Measurements from ENCODE around the gene TOMM40L.
"Not testable (repeated sequence)": the region's sequence is repeated elsewhere in the genome, so short reads cannot be mapped to it uniquely, and the experiment has no call there.

Gene TOMM40L

DNA sequence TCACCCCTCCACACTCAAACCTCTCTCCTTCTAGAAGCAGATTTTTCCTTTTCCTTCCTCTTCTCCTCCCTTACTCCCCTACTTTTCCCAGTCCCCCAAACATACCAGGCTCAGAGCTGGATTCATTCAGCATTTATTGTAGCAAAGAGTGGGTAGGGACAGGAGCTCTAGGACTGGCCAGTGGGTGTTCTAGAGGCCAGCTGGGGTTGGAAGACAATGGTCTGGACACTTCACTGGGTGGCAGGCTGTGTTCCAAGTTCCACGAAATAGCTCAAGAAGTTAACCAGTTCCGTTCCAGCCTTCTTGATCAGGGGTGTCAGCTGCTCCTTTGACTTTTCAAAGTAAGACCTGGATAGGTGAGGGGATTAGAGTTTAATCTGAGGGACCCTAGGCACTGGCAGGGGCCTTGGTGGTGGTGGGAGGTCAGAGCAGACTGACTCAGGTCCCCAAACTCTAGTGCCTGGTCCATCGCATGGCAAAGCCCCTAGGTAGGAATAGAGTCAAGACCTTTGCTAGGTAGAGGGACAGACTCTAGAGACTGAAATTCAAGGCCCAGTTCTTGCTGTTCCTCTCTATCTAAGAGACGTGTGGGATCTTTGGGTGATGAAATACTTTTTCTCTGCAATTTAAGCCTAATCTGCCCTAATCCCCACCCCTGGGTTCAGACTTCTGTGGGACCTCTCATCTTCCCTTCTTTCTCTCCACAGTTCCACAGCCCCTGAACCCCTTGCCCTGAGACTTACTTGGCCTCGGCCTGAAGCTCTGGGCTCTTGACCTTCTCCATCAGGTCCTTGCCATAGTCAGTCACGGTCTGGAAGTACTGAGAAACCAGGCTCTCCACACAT, 3.5 kb upstream of the TOMM40L start:
- no peak for DNase-seq (ENCODE audit: low read depth)

DNA sequence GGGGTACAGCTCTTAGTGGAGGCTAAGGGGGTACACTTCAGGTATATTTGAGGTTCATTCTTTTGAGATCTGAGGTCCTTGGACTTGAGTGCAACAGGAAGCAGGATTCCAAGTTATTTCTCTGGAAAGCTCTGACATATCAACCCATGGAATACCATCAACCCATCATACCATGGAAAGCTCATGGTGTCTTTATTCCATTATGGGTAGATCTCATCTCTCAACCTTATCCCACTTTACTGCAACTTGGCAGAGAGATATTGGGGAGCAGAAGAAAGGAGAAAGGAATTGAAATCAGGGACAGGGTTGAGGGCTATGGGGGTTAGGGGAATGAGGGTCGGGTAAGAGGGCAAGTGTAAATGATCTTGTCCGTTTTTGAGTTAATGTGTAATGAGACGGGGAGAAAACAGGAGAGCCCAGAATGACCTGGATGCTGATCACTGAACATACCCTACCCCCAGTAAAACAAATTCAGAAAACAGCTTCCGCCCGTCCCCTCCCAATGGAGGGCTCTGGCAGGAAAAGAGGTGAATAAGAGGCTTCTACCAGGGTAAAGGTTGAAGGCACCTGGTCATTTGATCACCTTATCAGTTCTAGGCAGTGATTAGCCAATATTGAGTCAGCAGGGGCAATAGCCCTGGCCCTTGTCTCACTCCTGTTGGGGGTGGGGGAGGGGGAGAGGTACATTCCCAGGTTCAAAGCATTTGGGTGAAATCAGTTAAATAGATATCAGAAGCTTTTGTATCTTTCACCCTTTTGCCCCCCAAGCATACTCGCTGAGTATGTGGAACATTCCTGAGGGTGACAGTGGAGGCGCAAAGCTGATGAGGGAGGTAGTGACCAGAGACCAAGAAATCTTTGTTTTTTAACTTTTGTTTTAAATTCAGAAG, 1.8 kb upstream of the TOMM40L start:
- no peak for DNase-seq (ENCODE audit: low read depth)

DNA sequence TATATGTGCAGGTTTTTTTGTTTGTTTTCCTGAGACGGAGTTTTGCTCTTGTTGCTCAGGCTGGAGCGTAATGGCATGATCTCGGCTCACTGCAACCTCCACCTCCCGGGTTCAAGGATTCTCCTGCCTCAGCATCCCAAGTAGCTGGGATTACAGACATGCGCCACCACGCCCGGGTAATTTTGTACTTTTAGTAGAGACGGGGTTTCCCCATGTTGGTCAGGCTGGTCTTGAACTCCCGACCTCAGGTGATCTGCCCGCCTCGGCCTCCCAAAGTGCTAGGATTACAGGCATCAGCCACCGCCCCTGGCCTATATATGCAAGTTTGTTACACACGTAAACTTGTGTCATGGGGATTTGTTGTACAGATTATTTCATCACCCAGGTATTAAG, 1.2 kb upstream of the TOMM40L start:
- DNase-seq (ENCODE audit: low read depth), result not testable (repeated sequence)

DNA sequence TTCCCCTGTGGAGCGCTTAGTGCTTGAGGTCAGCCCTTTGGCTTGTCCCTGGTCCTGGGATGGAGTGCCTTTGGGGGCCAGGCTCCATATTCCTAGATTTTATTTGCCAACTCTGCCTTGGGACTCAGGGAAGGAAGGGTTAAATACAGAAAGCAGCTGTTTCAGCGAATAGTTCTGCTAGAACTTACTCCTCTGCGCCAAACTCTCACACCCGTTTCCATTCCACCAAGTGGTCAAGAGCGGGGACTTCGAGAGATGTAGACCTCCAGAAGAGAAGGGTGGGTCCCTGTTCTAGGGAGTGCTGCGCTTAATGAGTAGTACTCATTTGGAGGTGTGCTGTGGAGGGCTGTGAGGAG, 704 bp upstream of the TOMM40L start:
- DNase-seq (ENCODE audit: low read depth), result no peak

DNA sequence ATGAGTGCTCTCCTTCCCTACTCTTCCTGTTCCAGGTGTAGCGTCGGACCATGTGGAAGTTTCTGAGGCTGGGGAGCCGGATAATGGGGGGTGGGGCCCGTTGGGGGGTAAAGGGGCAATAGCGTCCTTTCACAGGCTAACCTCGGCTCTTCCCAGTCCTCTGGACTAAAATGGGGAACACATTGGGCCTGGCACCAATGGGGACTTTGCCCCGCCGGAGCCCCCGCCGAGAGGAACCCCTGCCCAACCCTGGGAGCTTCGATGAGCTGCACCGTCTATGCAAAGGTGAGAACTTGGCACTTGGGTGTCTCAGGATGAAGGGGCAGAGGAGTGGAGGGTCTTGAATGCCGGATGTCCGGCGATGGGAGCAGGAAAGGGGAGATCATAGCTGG, 456 bp downstream of the TOMM40L start:
- no peak for DNase-seq (ENCODE audit: low read depth)

DNA sequence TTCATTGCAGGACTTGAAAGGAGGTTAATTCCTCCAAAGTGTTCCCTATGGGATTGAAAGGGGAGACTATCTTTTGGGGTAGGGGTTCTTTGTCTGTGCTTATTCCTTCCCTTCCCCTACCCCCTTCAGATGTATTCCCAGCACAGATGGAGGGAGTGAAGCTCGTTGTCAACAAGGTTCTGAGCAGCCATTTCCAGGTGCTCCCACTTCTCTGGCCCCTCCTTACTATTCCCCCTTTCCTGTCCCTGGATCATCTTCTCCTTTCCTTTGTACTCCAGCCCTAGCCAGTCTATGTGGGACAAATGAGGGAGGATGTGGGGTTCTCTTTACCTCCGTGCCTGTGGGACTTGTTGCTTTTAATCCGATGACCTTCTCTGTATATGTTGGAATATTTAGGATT, 899 bp downstream of the TOMM40L start:
- DNase-seq (ENCODE audit: low read depth), result no peak

DNA sequence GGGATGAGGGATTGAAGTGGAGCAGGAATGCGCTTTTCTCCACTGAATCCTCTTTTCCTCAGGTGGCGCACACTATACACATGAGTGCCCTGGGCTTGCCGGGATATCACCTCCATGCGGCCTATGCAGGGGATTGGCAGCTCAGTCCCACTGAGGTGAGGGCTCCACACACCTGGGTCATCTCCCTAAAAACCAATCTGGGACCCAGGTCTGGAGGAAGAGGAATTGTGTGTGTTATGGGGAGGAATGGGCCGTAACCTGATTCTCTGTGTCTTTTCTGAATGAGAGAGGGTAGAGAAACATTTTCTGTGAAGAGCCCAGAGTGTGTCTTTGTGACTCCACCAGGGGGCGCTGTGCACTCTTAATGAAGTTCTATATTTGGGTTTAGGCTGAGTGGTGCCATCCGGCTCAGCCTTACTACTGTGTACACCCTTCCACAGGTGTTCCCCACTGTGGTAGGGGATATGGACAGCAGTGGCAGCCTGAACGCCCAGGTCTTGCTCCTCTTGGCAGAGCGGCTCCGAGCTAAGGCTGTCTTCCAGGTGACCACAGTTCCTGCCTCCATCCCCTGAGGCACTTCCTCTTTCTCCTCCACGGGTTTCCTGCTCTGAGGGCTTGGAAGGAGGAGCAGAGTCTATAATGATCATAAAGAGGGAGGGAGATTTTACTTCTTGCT, 1.5 kb downstream of the TOMM40L start:
- DNase-seq (ENCODE audit: low read depth), result peak; percentile 48

DNA sequence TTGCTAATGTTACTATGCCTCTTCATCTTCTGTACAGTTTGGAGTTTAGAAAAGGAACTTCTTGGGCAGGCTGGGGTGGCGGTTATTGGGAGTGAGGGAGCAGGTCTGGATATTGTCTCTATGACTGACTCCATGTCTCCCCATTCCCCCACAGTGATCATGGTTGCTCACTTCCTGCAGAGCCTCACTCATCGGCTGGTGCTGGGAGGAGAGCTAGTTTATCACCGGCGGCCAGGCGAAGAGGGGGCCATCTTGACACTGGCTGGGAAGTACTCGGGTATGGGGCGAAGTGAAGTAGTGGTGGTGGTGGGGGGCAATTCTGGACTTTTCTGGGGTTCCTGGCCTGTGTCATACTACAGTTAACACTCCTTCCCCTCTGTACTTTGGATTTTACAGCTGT, 2.2 kb downstream of the TOMM40L start:
- no peak for DNase-seq (ENCODE audit: low read depth)

DNA sequence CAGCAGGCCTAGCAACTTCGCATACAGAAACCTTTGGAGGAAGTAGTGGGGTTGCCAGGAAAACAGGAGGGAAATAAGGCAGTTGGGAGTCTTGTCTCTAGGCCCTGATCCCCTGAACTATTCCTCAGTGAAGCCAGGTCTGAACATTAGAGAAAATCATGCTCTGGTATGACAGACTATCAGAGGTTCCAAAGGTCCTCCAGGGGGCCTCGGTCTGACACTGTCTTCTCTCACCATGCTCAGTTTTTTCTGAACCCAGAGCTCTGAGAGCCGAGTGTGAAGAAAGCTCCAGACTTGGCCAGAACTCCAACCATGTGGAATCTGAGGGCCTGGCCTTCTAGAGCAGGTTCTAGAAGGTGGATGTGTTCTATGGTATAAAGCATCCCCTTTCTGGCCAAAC, 4.0 kb downstream of the TOMM40L start:
- no peak for DNase-seq (ENCODE audit: low read depth)

DNA sequence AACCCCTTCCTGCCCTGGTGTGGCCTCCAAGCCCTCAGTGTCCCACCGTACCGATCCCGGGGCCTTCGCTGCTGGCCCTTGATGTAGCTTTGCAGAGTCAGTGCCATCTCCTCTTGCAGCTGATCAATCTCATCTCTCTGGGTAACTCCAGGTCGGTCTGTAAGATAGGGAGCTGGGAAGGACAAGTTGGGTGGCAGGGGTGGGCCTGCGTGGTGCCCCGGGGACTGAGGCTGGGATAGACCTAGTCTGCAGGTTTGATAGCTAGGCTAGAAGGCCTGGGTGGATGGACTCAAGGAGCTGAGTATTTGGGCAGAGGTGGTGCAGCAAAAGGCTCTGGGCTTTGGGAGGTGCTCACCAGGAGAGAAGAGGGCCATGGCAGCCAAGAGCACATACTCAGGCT, 4.9 kb downstream of the TOMM40L start:
- DNase-seq (ENCODE audit: low read depth), result no peak

DNA sequence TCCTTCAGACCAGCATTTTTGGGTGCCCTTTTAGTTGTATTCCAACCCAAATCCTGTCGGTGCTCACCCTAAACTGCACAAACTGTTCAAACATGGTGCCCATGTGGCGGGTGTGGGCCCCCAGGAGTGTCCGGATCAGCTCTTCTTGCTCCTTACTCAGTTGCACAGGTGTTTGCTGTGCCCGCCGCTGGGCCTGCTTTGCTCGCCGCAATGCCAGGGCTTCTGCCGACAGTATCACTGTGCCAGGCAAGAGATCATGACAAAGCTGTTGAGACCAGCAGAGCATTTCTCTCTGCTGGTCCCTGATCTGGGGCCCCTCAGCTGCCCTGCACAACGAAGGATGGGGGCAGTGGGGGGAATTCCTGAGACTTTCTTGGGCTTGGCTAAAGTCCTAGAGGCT, 7.2 kb downstream of the TOMM40L start:
- no peak for DNase-seq (ENCODE audit: low read depth)

DNA sequence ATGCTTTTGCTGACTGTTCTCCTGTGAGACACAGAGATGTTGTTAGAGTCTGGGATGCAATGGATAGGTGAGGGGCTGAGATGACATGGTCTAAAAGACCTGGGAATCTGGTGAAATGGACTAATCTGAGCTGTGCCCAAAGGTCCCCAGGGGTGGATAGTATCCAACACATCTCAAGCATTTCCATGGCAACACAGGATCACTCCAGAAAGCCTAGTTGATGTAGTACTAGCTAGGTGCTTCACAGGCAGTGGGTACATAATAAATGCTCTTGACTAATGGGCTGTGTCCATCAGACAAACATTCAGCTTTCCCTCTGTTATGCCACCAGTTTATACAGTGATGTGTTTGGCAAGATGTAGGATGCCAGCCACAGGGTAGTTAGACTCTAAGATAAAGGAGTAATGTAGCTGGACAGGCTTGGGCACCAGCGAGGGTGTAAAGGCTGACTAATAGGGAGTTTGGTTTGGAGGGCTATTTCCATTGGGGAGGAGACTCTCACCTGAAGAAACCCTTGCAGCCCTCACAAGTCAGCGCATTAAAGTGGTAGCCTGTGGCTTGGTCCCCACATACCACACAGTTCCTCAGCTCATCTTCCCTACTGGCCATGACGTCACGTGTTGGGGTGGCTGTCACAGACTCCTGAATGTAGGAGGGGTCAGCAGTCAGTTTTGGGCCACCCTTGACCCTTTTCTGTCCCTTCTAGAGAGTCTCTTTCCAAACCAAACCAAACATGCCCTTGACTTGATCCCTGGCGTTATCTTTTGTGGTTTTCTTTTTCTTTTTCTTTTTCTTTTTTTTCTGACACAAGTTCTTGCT, 10.3 kb downstream of the TOMM40L start:
- no peak for DNase-seq (ENCODE audit: low read depth)

DNA sequence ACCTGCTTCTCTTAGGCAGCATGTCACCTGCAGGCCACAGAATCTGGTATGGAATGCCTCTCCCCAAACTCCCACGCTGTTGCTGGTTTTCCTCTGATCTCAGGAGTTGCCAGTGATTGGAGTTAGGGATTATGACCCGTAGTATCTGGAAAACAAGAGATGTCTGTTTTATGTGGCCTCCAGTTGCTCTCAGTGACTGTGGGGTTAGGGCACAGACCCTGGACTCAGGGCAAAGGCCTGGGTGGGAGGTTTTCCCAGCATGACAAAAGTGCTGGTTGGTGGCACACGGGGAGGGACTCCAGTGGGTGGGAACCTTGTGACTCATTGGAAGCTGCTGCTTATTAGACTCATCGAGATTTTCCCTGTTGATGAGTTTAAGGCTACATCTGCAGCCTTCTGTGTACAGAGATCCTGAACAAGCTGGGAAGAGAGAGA, 12.2 kb downstream of the TOMM40L start, which contains the start of gene NR1I3:
Gene NR1I3 (minus strand): TSS at position 165 of the 435 bp plus-strand sequence. CDS start 1,638 bp downstream, outside the sequence.
- DNase-seq (ENCODE audit: low read depth), result no peak

DNA sequence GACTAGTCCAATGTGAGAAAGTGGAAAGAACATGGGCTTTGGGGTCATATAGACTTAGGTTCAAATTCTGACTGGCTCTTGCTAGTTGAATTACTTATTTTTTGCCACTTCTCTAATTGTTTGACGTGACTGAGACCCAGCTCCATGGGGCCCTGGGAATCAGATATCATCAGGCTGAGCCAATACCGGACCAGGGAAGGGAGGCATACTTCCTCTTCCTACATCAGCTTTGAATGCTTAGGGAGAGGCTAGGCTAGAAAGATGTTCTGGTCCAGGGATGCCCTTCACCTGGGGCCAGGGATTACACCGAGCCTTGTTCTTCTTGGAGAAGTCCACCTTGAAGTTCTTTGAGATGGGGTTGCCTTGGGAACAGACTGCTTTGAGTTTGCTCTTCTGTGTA, 15.8 kb downstream of the TOMM40L start:
- DNase-seq (ENCODE audit: low read depth), result no peak

DNA sequence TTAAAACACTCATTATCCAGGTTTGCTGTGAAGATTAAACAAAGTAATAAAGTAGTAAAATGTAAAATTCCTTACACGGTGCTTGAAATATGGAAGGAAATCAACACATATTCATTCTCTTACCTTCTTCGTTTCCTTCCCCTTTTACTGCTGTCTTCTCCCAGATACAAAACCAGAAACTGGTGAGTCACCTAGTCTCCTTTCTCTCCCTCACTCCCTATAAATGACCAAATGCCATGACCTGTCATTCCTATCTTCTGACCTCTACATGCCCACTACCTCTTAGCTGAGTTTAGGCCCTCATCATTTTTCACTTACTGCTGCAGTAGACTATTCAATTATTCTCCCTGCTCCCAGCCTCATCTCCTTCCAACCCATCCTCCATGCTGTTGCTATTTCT, 16.5 kb downstream of the TOMM40L start:
- no peak for DNase-seq (ENCODE audit: low read depth)

DNA sequence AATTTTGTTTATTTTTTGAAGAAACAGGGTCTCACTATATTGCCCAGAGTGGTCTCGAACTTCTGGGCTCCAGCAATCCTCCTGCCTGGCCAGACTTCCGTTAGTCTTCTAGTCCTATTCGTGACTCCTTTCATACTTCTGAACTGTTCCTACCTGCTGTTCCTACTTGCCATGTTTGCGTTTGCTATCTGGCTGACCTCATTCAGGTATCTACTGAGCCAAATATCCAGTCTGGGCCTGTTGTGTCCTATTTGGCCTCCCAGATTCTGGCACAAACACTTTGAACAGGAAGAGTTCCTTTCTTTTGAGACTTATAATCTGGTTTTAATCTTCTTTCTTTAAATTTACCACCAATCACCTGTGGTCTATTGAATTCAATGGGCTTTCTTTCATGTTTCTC, 19.0 kb downstream of the TOMM40L start:
- DNase-seq (ENCODE audit: low read depth), result no peak

DNA sequence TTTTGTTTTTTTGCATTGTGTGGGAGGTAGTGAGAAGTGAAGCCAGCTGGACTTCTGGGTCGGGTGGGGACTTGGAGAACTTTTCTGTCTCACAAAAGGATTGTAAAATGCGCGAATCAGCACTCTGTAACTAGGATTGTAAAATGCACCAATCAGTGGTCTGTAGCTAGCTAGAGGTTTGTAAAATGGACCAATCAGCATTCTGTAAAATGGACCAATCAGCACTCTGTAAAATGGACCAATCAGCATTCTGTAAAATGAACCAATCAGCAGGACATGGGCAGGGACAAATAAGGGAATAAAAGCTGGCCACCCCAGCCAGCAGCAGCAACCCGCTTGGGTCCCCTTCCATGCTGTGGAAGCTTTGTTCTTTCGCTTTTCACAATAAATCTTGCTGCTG, 24.2 kb downstream of the TOMM40L start:
- not testable (repeated sequence) for DNase-seq (ENCODE audit: low read depth)

DNA sequence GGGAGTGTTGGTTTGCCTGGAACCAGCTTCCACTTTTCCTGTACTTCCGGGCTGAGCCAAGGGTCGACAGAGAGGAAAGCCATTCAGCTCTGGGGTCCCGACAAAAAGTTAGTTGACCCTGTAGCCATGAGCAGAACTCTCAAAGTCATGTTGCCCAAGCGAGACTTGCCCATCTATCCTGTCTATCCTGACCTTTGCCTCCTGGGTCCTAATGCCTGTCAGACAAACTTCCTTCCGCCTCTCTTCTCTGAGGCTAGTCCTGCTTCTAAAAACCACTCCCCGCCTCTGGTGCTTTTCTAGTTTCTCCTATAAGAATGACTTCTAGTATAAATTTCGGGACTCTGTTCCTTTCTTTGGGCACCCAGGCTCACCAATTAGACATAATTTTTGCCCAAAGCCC, 25.0 kb downstream of the TOMM40L start:
- DNase-seq (ENCODE audit: low read depth), result no peak

DNA sequence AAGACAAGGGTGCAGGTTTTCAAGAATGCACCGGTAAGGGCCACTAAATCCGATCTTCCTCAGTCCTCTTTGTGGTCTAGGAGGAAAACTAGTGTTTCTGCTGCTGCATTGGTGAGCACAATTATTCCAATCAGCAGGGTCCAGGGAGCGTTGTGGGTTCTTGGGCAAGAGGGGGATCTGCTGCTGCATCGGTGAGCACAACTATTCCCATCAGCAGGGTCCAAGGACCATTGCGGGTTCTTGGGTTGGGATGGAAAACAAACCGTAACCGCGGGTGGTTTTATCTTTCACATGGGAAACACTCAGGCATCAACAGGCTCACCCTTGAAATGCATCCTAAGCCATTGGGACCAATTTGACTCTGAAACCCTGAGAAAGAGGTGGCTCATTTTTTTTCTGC, 25.7 kb downstream of the TOMM40L start:
- DNase-seq (ENCODE audit: low read depth), result no peak

DNA sequence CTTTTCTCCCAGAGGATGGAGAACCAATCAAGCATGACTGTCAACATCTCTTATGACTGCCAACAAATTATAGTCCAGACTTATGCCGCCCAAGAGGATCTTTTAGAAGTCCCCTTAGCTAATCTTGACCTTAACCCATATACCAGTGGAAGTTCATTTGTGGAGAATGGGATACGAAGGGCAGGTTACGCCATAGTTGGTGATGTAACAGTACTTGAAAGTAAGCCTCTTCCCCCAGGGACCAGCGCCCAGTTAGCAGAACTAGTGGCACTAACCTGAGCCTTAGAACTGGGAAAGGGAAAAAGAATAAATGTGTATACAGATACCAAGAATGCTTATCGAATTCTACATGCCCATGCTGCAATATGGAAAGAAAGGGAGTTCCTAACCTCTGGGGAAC, 29.4 kb downstream of the TOMM40L start:
- not testable (repeated sequence) for DNase-seq (ENCODE audit: low read depth)

DNA sequence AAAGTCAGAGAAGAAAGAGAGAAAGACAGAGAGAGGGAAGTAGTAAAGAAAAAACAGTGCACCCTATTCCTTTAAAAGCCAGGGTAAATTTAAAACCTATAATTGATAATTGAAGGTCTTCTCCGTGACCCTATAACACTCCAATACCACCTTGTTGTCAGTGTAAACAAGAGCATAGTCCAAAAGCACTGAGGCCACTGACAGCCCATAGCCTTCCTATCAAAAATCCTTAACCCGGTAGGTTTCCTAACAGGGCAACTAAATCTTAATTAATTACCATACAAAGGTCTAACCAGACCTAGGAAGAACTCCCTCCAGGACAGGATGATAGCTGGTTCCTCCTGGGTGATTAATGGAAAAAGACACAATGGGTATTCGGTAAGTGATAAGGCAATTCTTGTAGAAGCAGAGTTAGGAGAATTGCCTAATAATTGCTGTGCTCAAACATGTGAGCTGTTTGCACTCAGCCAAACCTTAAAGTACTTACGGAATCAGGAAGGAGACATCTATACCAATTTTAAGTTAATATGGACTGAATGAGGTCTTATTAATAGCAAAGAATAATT, 30.2 kb downstream of the TOMM40L start:
- DNase-seq (ENCODE audit: low read depth), result not testable (repeated sequence)
